LNCAP (cell line): ENCODE measurements around the gene OLIG2.

ENCODE experiments used
- TF ChIP-seq, protein P1 (sequence below): fragments of 450-650 bp; IDR thresholded peaks from 2 replicates; pipeline ENCODE4 v1.5.1; 2017; ENCODE audit warnings: mild to moderate bottlenecking

The OLIG2 gene

GRCh38 chr21:33021150-33021549 lies 4.6 kb upstream of the OLIG2 start:
- TF ChIP-seq, protein P1, sequence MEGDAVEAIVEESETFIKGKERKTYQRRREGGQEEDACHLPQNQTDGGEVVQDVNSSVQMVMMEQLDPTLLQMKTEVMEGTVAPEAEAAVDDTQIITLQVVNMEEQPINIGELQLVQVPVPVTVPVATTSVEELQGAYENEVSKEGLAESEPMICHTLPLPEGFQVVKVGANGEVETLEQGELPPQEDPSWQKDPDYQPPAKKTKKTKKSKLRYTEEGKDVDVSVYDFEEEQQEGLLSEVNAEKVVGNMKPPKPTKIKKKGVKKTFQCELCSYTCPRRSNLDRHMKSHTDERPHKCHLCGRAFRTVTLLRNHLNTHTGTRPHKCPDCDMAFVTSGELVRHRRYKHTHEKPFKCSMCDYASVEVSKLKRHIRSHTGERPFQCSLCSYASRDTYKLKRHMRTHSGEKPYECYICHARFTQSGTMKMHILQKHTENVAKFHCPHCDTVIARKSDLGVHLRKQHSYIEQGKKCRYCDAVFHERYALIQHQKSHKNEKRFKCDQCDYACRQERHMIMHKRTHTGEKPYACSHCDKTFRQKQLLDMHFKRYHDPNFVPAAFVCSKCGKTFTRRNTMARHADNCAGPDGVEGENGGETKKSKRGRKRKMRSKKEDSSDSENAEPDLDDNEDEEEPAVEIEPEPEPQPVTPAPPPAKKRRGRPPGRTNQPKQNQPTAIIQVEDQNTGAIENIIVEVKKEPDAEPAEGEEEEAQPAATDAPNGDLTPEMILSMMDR: no peak

- TF ChIP-seq, protein P1: no peak
These were observed 4.1 kb upstream of the OLIG2 start for GRCh38 chr21:33021667-33022066.

- TF ChIP-seq, protein P1: no peak
These were observed 3.3 kb upstream of the OLIG2 start for GRCh38 chr21:33022489-33022827.

DNA sequence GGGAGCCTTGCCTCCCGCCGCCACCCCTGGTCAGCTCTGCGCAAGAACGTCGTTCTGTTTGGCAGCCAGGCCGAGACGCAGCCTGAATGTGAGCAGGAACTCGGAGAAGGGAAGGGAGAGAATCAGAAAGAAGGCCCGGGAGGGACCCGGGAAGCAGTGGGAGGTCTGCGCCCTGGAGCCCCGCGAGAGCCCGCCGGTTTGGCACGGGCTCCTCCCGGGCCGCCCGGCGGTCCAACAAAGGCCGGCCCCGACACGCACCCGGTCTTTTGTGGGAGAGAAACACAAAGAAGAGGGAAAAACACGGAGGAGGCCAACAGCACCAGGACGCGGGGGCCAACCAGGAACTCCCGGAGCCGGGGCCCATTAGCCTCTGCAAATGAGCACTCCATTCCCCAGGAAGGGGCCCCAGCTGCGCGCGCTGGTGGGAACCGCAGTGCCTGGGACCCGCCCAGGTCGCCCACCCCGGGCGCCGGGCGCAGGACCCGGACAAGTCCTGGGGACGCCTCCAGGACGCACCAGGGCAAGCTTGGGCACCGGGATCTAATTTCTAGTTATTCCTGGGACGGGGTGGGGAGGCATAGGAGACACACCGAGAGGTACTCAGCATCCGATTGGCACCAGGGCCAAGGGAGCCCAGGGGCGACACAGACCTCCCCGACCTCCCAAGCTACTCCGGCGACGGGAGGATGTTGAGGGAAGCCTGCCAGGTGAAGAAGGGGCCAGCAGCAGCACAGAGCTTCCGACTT lies 2.7 kb upstream of the OLIG2 start:
- TF ChIP-seq, protein P1: no peak

GRCh38 chr21:33023574-33024200 lies 2.0 kb upstream of the OLIG2 start:
- TF ChIP-seq, protein P1: no peak

- TF ChIP-seq, protein P1: no peak
These were observed 1.3 kb upstream of the OLIG2 start for GRCh38 chr21:33024201-33025103.

DNA sequence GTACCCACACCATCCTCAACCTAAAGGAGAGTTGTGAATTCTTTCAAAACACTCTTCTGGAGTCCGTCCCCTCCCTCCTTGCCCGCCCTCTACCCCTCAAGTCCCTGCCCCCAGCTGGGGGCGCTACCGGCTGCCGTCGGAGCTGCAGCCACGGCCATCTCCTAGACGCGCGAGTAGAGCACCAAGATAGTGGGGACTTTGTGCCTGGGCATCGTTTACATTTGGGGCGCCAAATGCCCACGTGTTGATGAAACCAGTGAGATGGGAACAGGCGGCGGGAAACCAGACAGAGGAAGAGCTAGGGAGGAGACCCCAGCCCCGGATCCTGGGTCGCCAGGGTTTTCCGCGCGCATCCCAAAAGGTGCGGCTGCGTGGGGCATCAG lies 638 bp upstream of the OLIG2 start:
- TF ChIP-seq, protein P1: no peak
